K562 (cell line): ENCODE measurements around the gene ACTG2. TPM values are rescaled to one million over a fixed set of nuclear protein-coding genes. Genes with fewer than 3 reads are reported as not detected.

ENCODE experiments used
- ATAC-seq: fragments of 200-7000 bp; cut with Tn5 transposase; 3 replicates; pipeline ENCODE4 v1.9.1; 2020; ENCODE audit warnings: moderate library complexity
- BruUV-seq: library from RNA; stranded (reverse); fragments of 400-500 nt; replicated peaks from 2 replicates; lab custom pipeline; 2021; lab: Mats Ljungman, UMichigan
- CTCF ChIA-PET: fragments of 300-600 bp; formaldehyde crosslinking; extraction: SDS; loops from one replicate; lab custom pipeline; 2021; ENCODE audit warnings: low intra/inter-chr PET ratio; lab: Yijun Ruan, JAX
- POLR2A ChIA-PET: fragments of 300-600, 350-650 bp; sonication (Branson Sonifier 250); formaldehyde crosslinking; extraction: SDS; loops from one replicate; lab custom pipeline; 2021; ENCODE audit warnings: antibody characterized with exemption, inconsistent platforms; lab: Yijun Ruan, JAX
- DNase-seq, 4 experiments: peaks; one replicate each; pipeline versions ENCODE4 v3.0.0 to v3.0.0-alpha.2; 2011 to 2018; ENCODE audit warnings: low spot score in 3 of 4, mixed read lengths in 3 of 4; ENCODE audit errors: extremely low read depth in 1 of 4
- FAIRE-seq: peaks from 2 replicates; lab custom pipeline; 2011; peaks lifted over from hg19 to GRCh38; lab: Jason Lieb, UNC
- H2AFZ ChIP-seq: 2 replicates; pipeline ENCODE4 v1.6.0; 2011; ENCODE audit warnings: low read depth, low read length, control low read depth, inconsistent platforms
- H3K27ac ChIP-seq: fragments of 200-600 bp; 3 replicates; pipeline ENCODE4 v1.8.0; 2011; ENCODE audit warnings: low read depth, mild to moderate bottlenecking, control low read depth, inconsistent platforms, low read length, moderate library complexity, mixed read lengths; ENCODE audit errors: extremely low read depth
- H3K27me3 ChIP-seq, 2 experiments: fragments of 300-600 bp in 1 of 2; 2 replicates in 1 of 2; 3 replicates in 1 of 2; pipeline versions ENCODE4 v1.6.0 to v1.8.0; 2011; ENCODE audit warnings: inconsistent platforms in 2 of 2, low read length in 2 of 2, mild to moderate bottlenecking in 1 of 2, mixed read lengths in 1 of 2, moderate library complexity in 1 of 2; ENCODE audit not compliant: control insufficient read depth in 2 of 2, insufficient read depth in 2 of 2
- H3K36me3 ChIP-seq: fragments of 300-600 bp; 3 replicates; pipeline ENCODE4 v1.8.0; 2011; ENCODE audit warnings: mild to moderate bottlenecking, low read length, inconsistent platforms; ENCODE audit not compliant: control insufficient read depth, insufficient read depth
- H3K4me1 ChIP-seq, 2 experiments: fragments of 200-600 bp in 1 of 2; replicated peaks in 1 of 2; 2 replicates in 1 of 2; 3 replicates in 1 of 2; pipeline versions ENCODE4 v1.5.1 to v1.8.0; 2011; ENCODE audit warnings: inconsistent platforms in 2 of 2, low read length in 2 of 2, mild to moderate bottlenecking in 1 of 2, mixed read lengths in 1 of 2, moderate library complexity in 1 of 2; ENCODE audit not compliant: control insufficient read depth in 2 of 2, insufficient read depth in 2 of 2
- H3K4me2 ChIP-seq: 2 replicates; pipeline ENCODE4 v1.6.1; 2011; ENCODE audit warnings: low read length, control low read depth, inconsistent platforms, mixed read lengths; ENCODE audit not compliant: insufficient read depth
- H3K4me3 ChIP-seq: fragments of 200-600 bp; sonication (generic), shearing (Covaris generic); 2 replicates; pipeline ENCODE4 v1.5.1; 2016; ENCODE audit warnings: control low read depth, inconsistent platforms
- H3K79me2 ChIP-seq: fragments of 200-600 bp; 3 replicates; pipeline ENCODE4 v1.8.0; 2011; ENCODE audit warnings: low read length, inconsistent platforms; ENCODE audit not compliant: control insufficient read depth, insufficient read depth
- H3K9ac ChIP-seq, 2 experiments: 2 replicates each; pipeline versions ENCODE4 v1.6.0 to v1.6.1; 2011; ENCODE audit warnings: low read depth in 2 of 2, low read length in 2 of 2, control low read depth in 1 of 2, inconsistent platforms in 1 of 2, mild to moderate bottlenecking in 1 of 2, mixed read lengths in 1 of 2; ENCODE audit not compliant: insufficient read depth in 1 of 2
- H3K9me1 ChIP-seq: one replicate; pipeline ENCODE4 v1.6.0; 2011; ENCODE audit warnings: inconsistent platforms, mild to moderate bottlenecking, low read length, moderate library complexity; ENCODE audit not compliant: control insufficient read depth, insufficient read depth
- H3K9me3 ChIP-seq: replicated peaks from 2 replicates; pipeline ENCODE4 v1.5.1; 2011; ENCODE audit warnings: low read depth, low read length, inconsistent platforms; ENCODE audit not compliant: control insufficient read depth, insufficient read depth
- H4K20me1 ChIP-seq: replicated peaks from 2 replicates; pipeline ENCODE4 v1.6.1; 2011; ENCODE audit warnings: low read length, inconsistent platforms, mixed read lengths; ENCODE audit not compliant: control insufficient read depth, insufficient read depth
- CBFA2T2 ChIP-seq: fragments of 450-650 bp; conservative IDR thresholded peaks from 2 replicates; pipeline ENCODE4 v1.6.1; 2017; ENCODE audit warnings: mild to moderate bottlenecking
- CHCHD3 ChIP-seq: fragments of 250-450 bp; sonication (Bioruptor Pico); IDR thresholded peaks from 2 replicates; pipeline ENCODE4 v2.1.2; 2022; ENCODE audit warnings: mild to moderate bottlenecking
- GTF3C2 ChIP-seq: IDR thresholded peaks from 3 replicates; pipeline ENCODE4 v1.6.1; 2011; ENCODE audit warnings: borderline replicate concordance, mild to moderate bottlenecking, moderate library complexity; ENCODE audit not compliant: insufficient read length; ENCODE audit errors: extremely low read depth
- HDAC1 ChIP-seq, 2 experiments: fragments of 450-650 bp; IDR thresholded peaks; 2 replicates each; pipeline ENCODE4 v1.6.1; 2016 to 2017; ENCODE audit warnings: inconsistent platforms in 1 of 2, mild to moderate bottlenecking in 1 of 2, moderate library complexity in 1 of 2
- MXD1 ChIP-seq: fragments of 250-450 bp; sonication (Bioruptor Pico); IDR thresholded peaks from 2 replicates; pipeline ENCODE4 v1.8.0; 2021; ENCODE audit warnings: borderline replicate concordance, mild to moderate bottlenecking, moderate library complexity; ENCODE audit not compliant: poor library complexity, severe bottlenecking
- SNIP1 ChIP-seq: fragments of 450-650 bp; IDR thresholded peaks from 2 replicates; pipeline ENCODE4 v1.7.1; 2017; ENCODE audit warnings: low read depth, mild to moderate bottlenecking
- ZBED1 ChIP-seq: IDR thresholded peaks from 2 replicates; pipeline ENCODE4 v1.6.1; 2014
- WGBS: fragments of 100-300 bp; shearing (Covaris generic); methylation state at CpG from one replicate; pipeline ENCODE4 v1.1.6; 2016; ENCODE audit warnings: low coverage, mixed read lengths; ENCODE audit not compliant: insufficient coverage; ENCODE audit errors: missing lambda C conversion rate; 5-methylcytosine and 5-hydroxymethylcytosine counted together
- in situ Hi-C: fragments of 300-500 bp; cut with MboI; formaldehyde crosslinking; loops from 4 replicates; pipeline ENCODE4 v1.15.0; 2018; ENCODE audit warnings: inconsistent platforms, mixed read lengths
- intact Hi-C: fragments of 100-400 bp; cut with micrococcal nuclease; formaldehyde crosslinking; loops from 2 replicates; pipeline ENCODE4 v1.14.2; 2022
- polyA plus RNA-seq, 8 experiments: library from polyadenylated mRNA; depleted of rRNA in 4 of 8; stranded (reverse) in 5 of 8; unstranded in 3 of 8; fragments of >200 nt; fragmentation: Nextera tagmentation in 2 of 8; fragmentation: Illumina TruSeq in 1 of 8; extraction: Ambion mirVana in 2 of 8; extraction: Trizol in 1 of 8; gene quantifications; 2 replicates each; pipeline versions ENCODE4 v1.2.1 to v1.2.3, GENCODE V29; 2011 to 2014; ENCODE audit warnings: inconsistent platforms in 1 of 8, missing spikeins in 1 of 8
- total RNA-seq, 7 experiments: library from RNA; depleted of rRNA in 6 of 7; stranded (reverse); fragments of >200 nt in 6 of 7; fragmentation: Illumina TruSeq in 2 of 7; extraction: Trizol in 2 of 7; gene quantifications; 2 replicates each; pipeline versions ENCODE4 v1.2.1 to v1.2.3, GENCODE V29; 2011 to 2021; ENCODE audit warnings: low replicate concordance in 1 of 7

The ACTG2 gene
- total and polyA plus RNA-seq, 9 of the 15 experiments (the other 6 are each of a cell fraction or from before 2014, with no cell fraction given) = 0.06 to 0.60 TPM; not detected in 7

GRCh38 chr2:73844087-73844486 is 48.7 kb upstream of the ACTG2 start:
- FAIRE-seq (no peak), ATAC-seq (no peak)
- Histone ChIP-seq H3K4me1 (0 out of 5 replicates have a peak, but pooled peaks cover 0 to 2% of the 10 kb centered on the region in 2 experiments), H4K20me1 (no peaks in the 10 kb centered on the region), H3K27me3 (no peaks in the 10 kb centered on the region), H2AFZ (no peak overlapping the region), H3K9ac (no peak overlapping the region), H3K9me3 (no peaks in the 10 kb centered on the region), H3K36me3 (peaks cover 63% of the 10 kb centered on the region), H3K79me2 (0 out of 3 replicates have a peak, but pooled peaks cover 4% of the 10 kb centered on the region), H3K27ac (no peak overlapping the region), H3K9me1 (no peaks in the 10 kb centered on the region), H3K4me3 (no peak overlapping the region), H3K4me2 (no peak overlapping the region)
- ChIA-PET POLR2A (interaction anchor here (0.7 to 1.2 kb wide), 2 partner anchors 12 to 15 kb away, joined by 3 read pairs; partner anchors contain the start of gene STAMBP), CTCF (no interaction called here)
- 38% methylated on average over 2 of the region's 2 CpGs for WGBS
- intact Hi-C loops (no loop called here), in situ Hi-C loops (no loop called here)
- no TSS peak for BruUV-seq
- TF ChIP-seq MXD1 (CRISPR knock-in tag) (no peak), ZBED1 (no peak), HDAC1 (IDR thresholded peaks at IDR 0.05) (no peak), SNIP1 (no peak), CBFA2T2 (no peak), GTF3C2 (no peak), CHCHD3 (CRISPR knock-in tag) (no peak)
- TF ChIP-seq, all 486 proteins: peak for 0
- no peak for DNase-seq
